H54 (cell line): Measurements from ENCODE around the gene MAP3K13.

Experiments
- DNase-seq: peaks from one replicate; pipeline ENCODE4 v3.0.0; 2011; ENCODE audit warnings: low spot score, mixed read lengths; ENCODE audit not compliant: insufficient read length
- FAIRE-seq: peaks from 3 replicates; lab custom pipeline; 2011; peaks lifted over from hg19 to GRCh38; lab: Jason Lieb, UNC
- POLR2A ChIP-seq: IDR thresholded peaks from 2 replicates; pipeline ENCODE4 v1.6.1; 2011; ENCODE audit warnings: low read depth, mild to moderate bottlenecking, low read length

MAP3K13 gene

GRCh38 chr3:185511711-185512110, 148.8 kb downstream of the MAP3K13 start:
- FAIRE-seq (peak; percentile 43), DNase-seq (no peak)
- no peak for TF ChIP-seq POLR2A

GRCh38 chr3:185517387-185518130, 154.6 kb downstream of the MAP3K13 start:
- DNase-seq (no peak), FAIRE-seq (no peak)
- no peak for TF ChIP-seq POLR2A

- no peak for TF ChIP-seq POLR2A
- DNase-seq (no peak), FAIRE-seq (no peak)
These were observed 156.1 kb downstream of the MAP3K13 start for GRCh38 chr3:185519021-185519420.

GRCh38 chr3:185521349-185522138, 158.6 kb downstream of the MAP3K13 start:
- no peak for TF ChIP-seq POLR2A
- FAIRE-seq, result no peak
- no peak for DNase-seq

GRCh38 chr3:185526349-185526951, 163.5 kb downstream of the MAP3K13 start:
- no peak for FAIRE-seq
- DNase-seq, result no peak
- TF ChIP-seq POLR2A, result no peak

- no peak for FAIRE-seq
These were observed 164.4 kb downstream of the MAP3K13 start for GRCh38 chr3:185527364-185527763.

GRCh38 chr3:185528532-185528931, 165.6 kb downstream of the MAP3K13 start:
- TF ChIP-seq POLR2A, result no peak
- FAIRE-seq (no peak), DNase-seq (no peak)

More at GRCh38 chr3:185527364-185527763, 164.4 kb downstream of the MAP3K13 start:
- no peak for TF ChIP-seq POLR2A
- no peak for DNase-seq

GRCh38 chr3:185530856-185531255, 167.9 kb downstream of the MAP3K13 start:
- DNase-seq (no peak), FAIRE-seq (no peak)
- TF ChIP-seq POLR2A, result no peak

- TF ChIP-seq POLR2A, result no peak
- DNase-seq, result no peak
- no peak for FAIRE-seq
These were observed 170.0 kb downstream of the MAP3K13 start for GRCh38 chr3:185532901-185533300.

GRCh38 chr3:185534511-185534910, 171.6 kb downstream of the MAP3K13 start:
- FAIRE-seq (no peak), DNase-seq (no peak)
- TF ChIP-seq POLR2A, result no peak

- peak; percentile 100 for FAIRE-seq
These were observed 174.5 kb downstream of the MAP3K13 start for GRCh38 chr3:185537369-185537970.

More at GRCh38 chr3:185537369-185537970, 174.5 kb downstream of the MAP3K13 start:
- no peak for TF ChIP-seq POLR2A
- DNase-seq, result peak; percentile 87
